ENCODE measurements around the gene ANTXRL. TPM values are rescaled to one million over a fixed set of nuclear protein-coding genes. Genes with fewer than 3 reads are reported as not detected.
"Not testable (repeated sequence)": the region's sequence is repeated elsewhere in the genome, so short reads cannot be mapped to it uniquely, and the experiment has no call there.

Gene ANTXRL
- total RNA-seq, 1 donor from 2014 or later = not detected

DNA sequence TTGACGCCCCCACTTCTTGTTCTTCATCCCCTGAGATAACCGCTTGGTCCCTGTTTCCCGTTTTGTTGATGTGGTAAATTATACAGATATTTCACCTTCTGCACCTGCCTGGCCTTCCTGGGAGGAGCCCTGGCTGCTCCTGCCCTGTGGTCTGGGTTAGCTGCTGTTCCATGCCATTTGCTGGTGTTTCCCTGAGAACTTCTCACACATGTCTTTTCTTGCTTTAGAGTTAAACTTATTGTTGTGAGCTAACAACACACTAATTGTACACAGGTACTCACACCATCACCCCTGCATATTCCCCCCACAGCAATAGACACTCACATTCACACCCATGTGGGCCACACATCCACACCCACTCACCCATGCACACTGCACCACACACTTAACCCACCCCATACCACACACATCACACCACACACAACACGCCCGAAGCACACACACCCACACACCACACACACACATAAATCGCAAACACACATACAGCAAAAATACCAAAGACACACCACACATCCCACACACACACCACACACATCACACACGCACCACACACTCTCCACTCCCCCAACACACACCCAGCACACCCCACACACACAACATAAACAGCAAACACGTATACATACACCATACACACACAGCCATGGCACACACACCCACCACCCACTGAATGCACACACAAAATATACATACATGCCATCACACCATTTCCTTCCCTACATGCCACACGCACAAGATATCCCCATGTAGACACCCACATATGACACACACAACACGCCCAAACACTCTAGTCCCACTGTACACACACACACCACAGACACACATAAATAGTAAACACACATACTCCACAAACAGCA lies 19.4 kb upstream of the ANTXRL start:
- DNase-seq = no peak
- no peaks in the 10 kb centered on the region for H3K9me3 ChIP-seq (replicated peaks)
- H3K4me1 ChIP-seq = no peaks in the 10 kb centered on the region
- no peak overlapping the region for H3K27ac ChIP-seq (replicated peaks)
- TF ChIP-seq, protein P1, sequence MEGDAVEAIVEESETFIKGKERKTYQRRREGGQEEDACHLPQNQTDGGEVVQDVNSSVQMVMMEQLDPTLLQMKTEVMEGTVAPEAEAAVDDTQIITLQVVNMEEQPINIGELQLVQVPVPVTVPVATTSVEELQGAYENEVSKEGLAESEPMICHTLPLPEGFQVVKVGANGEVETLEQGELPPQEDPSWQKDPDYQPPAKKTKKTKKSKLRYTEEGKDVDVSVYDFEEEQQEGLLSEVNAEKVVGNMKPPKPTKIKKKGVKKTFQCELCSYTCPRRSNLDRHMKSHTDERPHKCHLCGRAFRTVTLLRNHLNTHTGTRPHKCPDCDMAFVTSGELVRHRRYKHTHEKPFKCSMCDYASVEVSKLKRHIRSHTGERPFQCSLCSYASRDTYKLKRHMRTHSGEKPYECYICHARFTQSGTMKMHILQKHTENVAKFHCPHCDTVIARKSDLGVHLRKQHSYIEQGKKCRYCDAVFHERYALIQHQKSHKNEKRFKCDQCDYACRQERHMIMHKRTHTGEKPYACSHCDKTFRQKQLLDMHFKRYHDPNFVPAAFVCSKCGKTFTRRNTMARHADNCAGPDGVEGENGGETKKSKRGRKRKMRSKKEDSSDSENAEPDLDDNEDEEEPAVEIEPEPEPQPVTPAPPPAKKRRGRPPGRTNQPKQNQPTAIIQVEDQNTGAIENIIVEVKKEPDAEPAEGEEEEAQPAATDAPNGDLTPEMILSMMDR (IDR thresholded peaks at IDR 0.05; ENCODE audit: borderline replicate concordance) = no peak
- no peaks in the 10 kb centered on the region for H3K27me3 ChIP-seq (ENCODE audit: low read depth)
- H3K4me3 ChIP-seq = no peak overlapping the region
- H3K36me3 ChIP-seq = no peaks in the 10 kb centered on the region
- intact Hi-C loops (cut with micrococcal nuclease) = no loop called here

DNA sequence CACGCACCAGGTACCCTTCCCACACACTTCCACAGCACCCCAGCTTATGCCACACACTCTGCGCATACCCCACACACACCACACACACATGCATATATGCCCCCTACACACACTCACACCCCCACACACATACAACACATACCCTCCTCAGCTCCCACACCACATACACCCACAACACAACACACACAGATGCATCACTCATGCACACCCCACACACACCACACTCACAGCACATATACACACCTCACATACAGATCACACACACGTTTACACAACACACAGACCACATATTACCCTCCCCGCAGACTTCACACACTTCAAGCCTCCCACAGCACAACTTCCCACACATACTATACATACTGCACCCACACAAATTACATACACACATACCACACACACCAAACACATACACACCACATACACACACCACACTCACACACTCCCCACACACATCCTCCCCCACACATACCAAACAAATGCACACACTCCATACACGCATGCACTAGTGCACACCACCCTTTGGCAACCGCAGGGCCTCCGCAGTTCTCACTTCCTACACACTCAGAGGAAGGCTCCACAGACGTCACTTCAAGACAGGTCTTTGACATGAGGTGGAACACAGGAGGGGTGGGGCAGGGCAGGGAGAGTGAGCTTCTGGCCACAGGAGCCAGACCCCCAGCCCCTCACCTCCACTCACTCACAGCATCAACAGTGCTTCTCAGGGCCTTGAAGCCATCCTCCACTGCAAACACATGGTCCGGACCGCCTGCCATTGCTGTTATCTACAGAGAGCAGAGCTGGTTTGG lies 18.5 kb upstream of the ANTXRL start:
- Histone ChIP-seq H3K27ac (replicated peaks) (no peak overlapping the region), H3K4me3 (no peak overlapping the region), H3K36me3 (no peaks in the 10 kb centered on the region), H3K4me1 (no peaks in the 10 kb centered on the region), H3K9me3 (replicated peaks) (no peaks in the 10 kb centered on the region), H3K27me3 (ENCODE audit: low read depth) (no peaks in the 10 kb centered on the region)
- intact Hi-C loops (cut with micrococcal nuclease) = no loop called here
- TF ChIP-seq, protein P1 (IDR thresholded peaks at IDR 0.05; ENCODE audit: borderline replicate concordance) = no peak
- DNase-seq = no peak

DNA sequence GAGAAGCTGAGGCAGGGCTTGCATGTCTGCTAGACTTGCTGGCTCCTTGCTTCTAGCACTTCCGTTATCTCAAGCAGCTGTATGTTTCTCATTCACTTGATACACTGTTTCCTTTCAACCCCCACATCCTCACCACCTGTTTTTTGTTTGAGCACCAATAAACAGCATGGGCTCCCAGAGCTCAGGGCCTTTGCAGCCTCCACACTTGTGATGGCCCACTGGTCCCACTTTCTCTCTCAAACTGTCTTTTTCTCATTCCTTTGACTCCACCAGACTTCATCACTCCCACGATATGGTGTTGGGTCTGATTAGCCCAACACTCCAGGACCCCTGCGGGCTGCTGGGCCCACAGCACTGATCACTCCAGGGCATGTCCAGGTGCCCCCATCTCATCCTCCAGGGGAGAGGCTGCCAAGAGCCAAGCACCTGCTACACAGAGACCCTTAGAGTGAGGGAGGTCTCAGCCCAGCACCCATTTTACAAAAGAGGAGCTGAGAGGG lies 17.2 kb upstream of the ANTXRL start:
- H3K27ac ChIP-seq (replicated peaks); H3K27me3 ChIP-seq (ENCODE audit: low read depth); intact Hi-C loops (cut with micrococcal nuclease); H3K9me3 ChIP-seq (replicated peaks); DNase-seq; H3K36me3 ChIP-seq; H3K4me3 ChIP-seq; H3K4me1 ChIP-seq: not testable (repeated sequence)

DNA sequence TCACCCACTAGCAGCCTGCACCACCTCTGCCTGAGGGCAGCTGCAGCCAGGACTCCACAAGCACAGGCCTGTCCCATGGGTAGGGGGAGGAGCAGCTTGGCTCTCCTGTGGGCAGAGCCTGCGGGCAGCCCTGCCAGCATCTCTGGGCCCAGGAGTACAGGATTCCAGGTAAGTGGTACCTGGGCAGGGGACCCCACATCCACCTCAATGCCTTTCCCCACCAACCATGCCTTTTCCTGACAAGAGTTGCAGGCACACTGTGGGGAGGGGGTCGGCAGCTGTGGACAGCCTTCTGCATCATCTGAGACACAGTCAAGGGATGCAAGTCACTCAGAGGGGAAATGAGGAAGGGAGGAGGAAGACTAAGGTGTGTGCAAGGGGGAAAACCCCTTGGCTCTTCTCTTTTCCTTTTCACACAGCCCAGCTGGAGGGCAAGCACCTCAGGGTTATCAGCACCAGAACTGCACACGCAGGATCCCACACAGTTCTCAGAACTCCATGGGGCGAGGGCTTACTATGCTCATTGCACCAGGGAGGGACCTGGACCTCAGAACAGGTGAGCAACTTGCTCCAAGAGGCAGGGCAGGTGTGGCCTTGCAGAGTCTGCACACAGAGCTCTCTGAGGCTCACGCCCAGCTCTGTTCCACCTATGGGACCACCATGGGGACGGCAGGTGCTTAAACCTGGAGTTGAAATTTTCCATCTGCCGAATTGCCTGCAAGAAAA lies 16.5 kb upstream of the ANTXRL start:
- Histone ChIP-seq H3K9me3 (replicated peaks) (no peaks in the 10 kb centered on the region), H3K4me1 (no peaks in the 10 kb centered on the region), H3K4me3 (no peak overlapping the region), H3K27ac (replicated peaks) (no peak overlapping the region), H3K36me3 (no peaks in the 10 kb centered on the region), H3K27me3 (ENCODE audit: low read depth) (no peaks in the 10 kb centered on the region)
- intact Hi-C loops (cut with micrococcal nuclease) = no loop called here
- DNase-seq = no peak
- TF ChIP-seq, protein P1 (IDR thresholded peaks at IDR 0.05; ENCODE audit: borderline replicate concordance) = no peak

DNA sequence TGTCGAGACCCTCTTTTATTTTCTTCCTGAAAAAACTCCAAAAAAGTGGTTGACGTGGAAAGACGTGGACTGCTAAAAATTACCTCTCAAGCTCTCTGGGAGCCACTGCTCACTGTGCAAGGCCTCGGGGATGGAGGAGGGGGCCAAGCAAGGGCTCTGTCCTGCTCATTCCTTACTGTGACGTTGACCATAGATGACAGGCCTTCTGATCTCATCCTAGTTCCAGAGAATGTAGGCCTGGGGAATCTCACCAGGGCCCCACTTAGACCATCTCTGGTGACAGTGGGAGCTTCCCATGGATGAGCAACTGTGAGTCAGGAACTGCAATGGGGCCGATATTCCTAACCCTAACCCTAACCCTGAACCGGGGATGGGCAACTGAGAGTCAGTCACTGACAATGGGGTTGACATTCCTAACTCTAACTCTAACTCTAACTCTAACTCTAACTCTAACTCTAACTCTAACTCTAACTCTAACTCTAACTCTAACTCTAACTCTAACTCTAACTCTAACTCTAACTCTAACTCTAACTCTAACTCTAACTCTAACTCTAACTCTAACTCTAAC lies 15.8 kb upstream of the ANTXRL start:
- H3K4me3 ChIP-seq; intact Hi-C loops (cut with micrococcal nuclease); H3K27ac ChIP-seq (replicated peaks); H3K36me3 ChIP-seq; H3K4me1 ChIP-seq; H3K27me3 ChIP-seq (ENCODE audit: low read depth); H3K9me3 ChIP-seq (replicated peaks); DNase-seq: not testable (repeated sequence)

DNA sequence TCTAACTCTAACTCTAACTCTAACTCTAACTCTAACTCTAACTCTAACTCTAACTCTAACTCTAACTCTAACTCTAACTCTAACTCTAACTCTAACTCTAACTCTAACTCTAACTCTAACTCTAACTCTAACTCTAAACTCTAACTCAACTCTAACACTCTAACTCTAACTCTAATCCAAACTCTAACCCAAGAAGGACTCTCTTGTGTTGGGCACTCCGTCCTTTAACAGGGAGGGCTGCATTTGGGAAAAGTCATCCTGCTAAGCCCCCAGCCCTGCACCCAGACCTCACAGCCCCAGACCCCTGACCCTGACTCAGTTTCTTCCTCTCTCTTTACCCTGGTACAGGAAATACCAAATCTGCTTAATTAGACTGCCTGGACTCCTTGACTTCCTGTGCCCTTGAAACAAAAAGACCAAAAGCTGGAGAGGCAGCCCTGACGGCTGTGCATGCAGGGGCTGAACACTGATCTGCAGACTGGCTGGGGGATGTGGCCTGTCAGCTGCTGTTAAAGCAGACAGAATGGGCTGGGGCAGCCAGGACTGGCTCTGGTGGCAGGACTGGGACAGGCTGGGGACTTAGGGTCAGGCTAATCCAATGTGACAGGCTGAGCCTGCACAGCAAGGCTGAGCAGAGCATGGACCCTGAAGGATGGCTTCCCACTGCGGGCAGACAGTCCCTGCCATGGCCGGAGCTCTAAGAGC lies 14.8 kb upstream of the ANTXRL start:
- H3K36me3 ChIP-seq; H3K27ac ChIP-seq (replicated peaks); DNase-seq; H3K9me3 ChIP-seq (replicated peaks); H3K4me3 ChIP-seq; intact Hi-C loops (cut with micrococcal nuclease); H3K27me3 ChIP-seq (ENCODE audit: low read depth); H3K4me1 ChIP-seq: not testable (repeated sequence)

Measured in left ventricle myocardium inferior (tissue), 1 donor.